ENCODE results near the gene ZNF440.

DNA sequence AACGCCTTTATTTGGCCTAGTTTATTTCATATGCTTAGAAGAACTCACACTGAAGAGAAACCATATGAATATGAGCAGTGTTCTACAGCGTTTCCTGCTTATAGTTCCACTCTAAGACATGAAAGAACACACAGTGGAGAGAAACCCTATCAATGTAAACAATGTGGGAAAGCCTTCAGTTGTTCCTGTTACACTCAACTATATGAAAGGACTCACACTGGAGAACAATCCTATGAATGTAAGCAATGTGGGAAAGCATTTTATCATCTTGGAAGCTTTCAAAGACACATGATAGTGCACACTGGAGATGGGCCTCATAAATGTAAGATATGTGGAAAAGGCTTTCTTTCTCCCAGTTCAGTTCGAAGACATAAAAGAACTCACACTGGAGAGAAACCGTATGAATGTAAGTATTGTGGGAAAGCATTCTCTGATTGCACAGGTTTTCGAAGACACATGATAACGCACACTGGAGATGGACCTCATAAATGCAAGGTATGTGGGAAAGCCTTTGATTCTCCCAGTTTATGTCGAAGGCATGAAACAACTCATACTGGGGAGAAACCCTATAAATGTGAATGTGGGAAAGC is 33.5 kb upstream of the ZNF440 start:
- TF ChIP-seq, protein P1, sequence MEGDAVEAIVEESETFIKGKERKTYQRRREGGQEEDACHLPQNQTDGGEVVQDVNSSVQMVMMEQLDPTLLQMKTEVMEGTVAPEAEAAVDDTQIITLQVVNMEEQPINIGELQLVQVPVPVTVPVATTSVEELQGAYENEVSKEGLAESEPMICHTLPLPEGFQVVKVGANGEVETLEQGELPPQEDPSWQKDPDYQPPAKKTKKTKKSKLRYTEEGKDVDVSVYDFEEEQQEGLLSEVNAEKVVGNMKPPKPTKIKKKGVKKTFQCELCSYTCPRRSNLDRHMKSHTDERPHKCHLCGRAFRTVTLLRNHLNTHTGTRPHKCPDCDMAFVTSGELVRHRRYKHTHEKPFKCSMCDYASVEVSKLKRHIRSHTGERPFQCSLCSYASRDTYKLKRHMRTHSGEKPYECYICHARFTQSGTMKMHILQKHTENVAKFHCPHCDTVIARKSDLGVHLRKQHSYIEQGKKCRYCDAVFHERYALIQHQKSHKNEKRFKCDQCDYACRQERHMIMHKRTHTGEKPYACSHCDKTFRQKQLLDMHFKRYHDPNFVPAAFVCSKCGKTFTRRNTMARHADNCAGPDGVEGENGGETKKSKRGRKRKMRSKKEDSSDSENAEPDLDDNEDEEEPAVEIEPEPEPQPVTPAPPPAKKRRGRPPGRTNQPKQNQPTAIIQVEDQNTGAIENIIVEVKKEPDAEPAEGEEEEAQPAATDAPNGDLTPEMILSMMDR (conservative IDR thresholded peaks at IDR 0.05 in 1 of 2, IDR thresholded peaks at IDR 0.05 in 1 of 2; ENCODE audit: extremely low read depth in 1 of 2, insufficient read depth in 1 of 2, low read depth in 1 of 2, low read length in 2 of 2): no peak
- TF ChIP-seq EZH2 (IDR thresholded peaks at IDR 0.05; ENCODE audit: borderline replicate concordance, low read length): no peak

Measured in mammary epithelial cell (primary cell).